ENCODE results near the gene ZNF273. TPM values are rescaled to one million over a fixed set of nuclear protein-coding genes. Genes with fewer than 3 reads are reported as not detected.

The ZNF273 gene
- total RNA-seq, 1 experiment from 2014 or later = 6.6 TPM

DNA sequence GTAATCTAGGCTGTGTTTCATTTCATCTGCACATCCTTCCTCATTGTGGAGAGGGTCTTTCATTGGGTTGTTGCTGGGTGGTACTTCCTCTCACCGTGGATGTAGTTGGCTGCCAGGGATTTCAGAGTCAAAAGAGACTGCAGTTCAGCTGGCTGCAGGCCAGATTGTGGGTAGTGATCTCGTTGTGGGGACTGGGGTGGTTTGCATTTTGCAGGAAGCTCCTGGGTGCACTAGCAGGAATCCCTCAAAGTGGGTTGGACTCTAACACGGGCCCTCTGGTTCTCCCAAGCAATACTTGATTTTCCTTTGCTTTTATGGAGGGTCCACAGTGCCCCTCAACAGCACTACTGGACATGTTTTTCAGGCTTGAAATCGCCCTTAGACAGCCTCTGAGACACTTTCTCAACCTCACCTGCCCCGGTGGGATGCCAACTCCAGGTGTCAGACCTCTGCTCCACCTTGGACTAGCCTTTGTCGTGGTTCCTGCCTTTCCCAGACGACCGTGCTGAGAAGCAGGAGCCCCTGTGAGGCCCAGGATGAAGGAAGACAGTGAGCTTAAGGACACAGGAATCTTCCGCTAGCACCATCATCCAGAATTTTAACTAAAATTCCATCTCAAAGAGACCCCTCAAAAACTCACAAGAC, 23.9 kb upstream of the ZNF273 start (continued):
- TF ChIP-seq EZH2phosphoT487 (IDR thresholded peaks at IDR 0.05; ENCODE audit: borderline replicate concordance) (no peak), CBX3 (IDR thresholded peaks at IDR 0.05; ENCODE audit: low read depth) (no peak), SP1 (IDR thresholded peaks at IDR 0.05; ENCODE audit: low read depth) (no peak), POLR2A (IDR thresholded peaks at IDR 0.05; ENCODE audit: borderline replicate concordance, extremely low read depth, insufficient read depth, insufficient read length) (no peak), EZH2 (IDR thresholded peaks at IDR 0.05) (no peak), JUND (IDR thresholded peaks at IDR 0.05) (no peak)
- TF ChIP-seq, protein P1, sequence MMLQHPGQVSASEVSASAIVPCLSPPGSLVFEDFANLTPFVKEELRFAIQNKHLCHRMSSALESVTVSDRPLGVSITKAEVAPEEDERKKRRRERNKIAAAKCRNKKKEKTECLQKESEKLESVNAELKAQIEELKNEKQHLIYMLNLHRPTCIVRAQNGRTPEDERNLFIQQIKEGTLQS (IDR thresholded peaks at IDR 0.05) = no peak

DNA sequence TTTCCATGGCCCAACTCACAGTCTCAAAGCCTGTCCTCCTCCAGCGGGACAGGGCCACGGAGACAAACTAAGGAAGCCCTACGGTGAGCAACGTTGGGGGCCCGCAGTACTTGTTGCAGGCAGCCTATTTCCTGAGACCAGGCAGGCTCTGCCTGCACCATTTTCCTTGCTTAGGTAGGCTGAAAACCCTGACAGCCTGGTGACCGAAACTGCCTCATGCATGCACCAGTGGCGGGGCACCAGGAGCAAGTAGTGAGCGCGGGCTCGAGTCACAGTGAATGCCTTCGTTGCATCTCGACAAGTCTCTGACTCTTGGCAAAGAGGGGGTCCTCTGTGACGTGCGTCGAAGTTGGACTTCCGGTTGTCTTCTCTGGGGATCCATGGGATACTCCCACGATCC, 23.3 kb upstream of the ZNF273 start:
- Histone ChIP-seq H3K79me2 (ENCODE audit: insufficient read depth, low read length) (no peaks in the 10 kb centered on the region), H3K4me2 (ENCODE audit: low read length) (no peak overlapping the region), H3K27me3 (ENCODE audit: insufficient read depth, low read length) (no peaks in the 10 kb centered on the region), H3K9me3 (ENCODE audit: control insufficient read depth in 1 of 2, insufficient read depth in 1 of 2, low read depth in 1 of 2, low read length in 2 of 2) (no peaks in the 10 kb centered on the region; a peak in 2 of 4 replicates), H3K27ac (ENCODE audit: low read depth, low read length) (no peak overlapping the region), H3K9me2 (ENCODE audit: insufficient read depth) (no peaks in the 10 kb centered on the region), H3K9ac (ENCODE audit: low read length) (no peak overlapping the region), H4K20me1 (ENCODE audit: insufficient read depth) (no peaks in the 10 kb centered on the region), H3K36me3 (ENCODE audit: control insufficient read depth in 1 of 2, insufficient read depth in 2 of 2, low read length in 2 of 2) (no peaks in the 10 kb centered on the region), H3K4me1 (ENCODE audit: control insufficient read depth in 1 of 2, insufficient read depth in 2 of 2, low read length in 2 of 2) (no peaks in the 10 kb centered on the region), H2AFZ (ENCODE audit: low read depth, low read length, poor library complexity, severe bottlenecking) (no peak overlapping the region), H3K4me3 (replicated peaks in 1 of 2; ENCODE audit: low read depth in 1 of 2, low read length in 2 of 2) (no peak overlapping the region)
- CTCF ChIA-PET = no interaction called here
- POLR2A ChIA-PET = no interaction called here
- intact Hi-C loops (cut with micrococcal nuclease) = no loop called here
- ATAC-seq (no peak), DNase-seq (ENCODE audit: low read depth, low spot score) (no peak)
- RAD21 ChIA-PET (ENCODE audit: low non-redundant PET in 1 of 2, low total read pairs in 2 of 2, uncharacterized antibody in 2 of 2, unreplicated experiment in 2 of 2) = no interaction called here
- BruUV-seq (replicated peaks) = no TSS peak
- TF ChIP-seq, protein P1 (IDR thresholded peaks at IDR 0.05) = no peak
- TF ChIP-seq SRF (IDR thresholded peaks at IDR 0.05; ENCODE audit: low read depth) = no peak
- TF ChIP-seq ZNF274 (IDR thresholded peaks at IDR 0.05; ENCODE audit: low read depth, low read length) = no peak
- TF ChIP-seq, protein P2, sequence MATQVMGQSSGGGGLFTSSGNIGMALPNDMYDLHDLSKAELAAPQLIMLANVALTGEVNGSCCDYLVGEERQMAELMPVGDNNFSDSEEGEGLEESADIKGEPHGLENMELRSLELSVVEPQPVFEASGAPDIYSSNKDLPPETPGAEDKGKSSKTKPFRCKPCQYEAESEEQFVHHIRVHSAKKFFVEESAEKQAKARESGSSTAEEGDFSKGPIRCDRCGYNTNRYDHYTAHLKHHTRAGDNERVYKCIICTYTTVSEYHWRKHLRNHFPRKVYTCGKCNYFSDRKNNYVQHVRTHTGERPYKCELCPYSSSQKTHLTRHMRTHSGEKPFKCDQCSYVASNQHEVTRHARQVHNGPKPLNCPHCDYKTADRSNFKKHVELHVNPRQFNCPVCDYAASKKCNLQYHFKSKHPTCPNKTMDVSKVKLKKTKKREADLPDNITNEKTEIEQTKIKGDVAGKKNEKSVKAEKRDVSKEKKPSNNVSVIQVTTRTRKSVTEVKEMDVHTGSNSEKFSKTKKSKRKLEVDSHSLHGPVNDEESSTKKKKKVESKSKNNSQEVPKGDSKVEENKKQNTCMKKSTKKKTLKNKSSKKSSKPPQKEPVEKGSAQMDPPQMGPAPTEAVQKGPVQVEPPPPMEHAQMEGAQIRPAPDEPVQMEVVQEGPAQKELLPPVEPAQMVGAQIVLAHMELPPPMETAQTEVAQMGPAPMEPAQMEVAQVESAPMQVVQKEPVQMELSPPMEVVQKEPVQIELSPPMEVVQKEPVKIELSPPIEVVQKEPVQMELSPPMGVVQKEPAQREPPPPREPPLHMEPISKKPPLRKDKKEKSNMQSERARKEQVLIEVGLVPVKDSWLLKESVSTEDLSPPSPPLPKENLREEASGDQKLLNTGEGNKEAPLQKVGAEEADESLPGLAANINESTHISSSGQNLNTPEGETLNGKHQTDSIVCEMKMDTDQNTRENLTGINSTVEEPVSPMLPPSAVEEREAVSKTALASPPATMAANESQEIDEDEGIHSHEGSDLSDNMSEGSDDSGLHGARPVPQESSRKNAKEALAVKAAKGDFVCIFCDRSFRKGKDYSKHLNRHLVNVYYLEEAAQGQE (IDR thresholded peaks at IDR 0.05; ENCODE audit: low read depth) = no peak
- no peak for TF ChIP-seq JUND (IDR thresholded peaks at IDR 0.05)
- TF ChIP-seq TCF7L2 (IDR thresholded peaks at IDR 0.05; ENCODE audit: borderline replicate concordance, extremely low read depth, insufficient read depth, insufficient read length) = no peak
- no peak for TF ChIP-seq ELF1 (IDR thresholded peaks at IDR 0.05; ENCODE audit: borderline replicate concordance, low read depth)
- no peak for TF ChIP-seq ZFX (IDR thresholded peaks at IDR 0.05)
- TF ChIP-seq EZH2 (IDR thresholded peaks at IDR 0.05) = no peak
- no peak for TF ChIP-seq POLR2A (IDR thresholded peaks at IDR 0.05; ENCODE audit: borderline replicate concordance, extremely low read depth, insufficient read depth, insufficient read length)
- TF ChIP-seq FOSL1 (IDR thresholded peaks at IDR 0.05; ENCODE audit: low read depth) = no peak
- TF ChIP-seq CEBPB (IDR thresholded peaks at IDR 0.05; ENCODE audit: low read depth) = no peak
